ENCODE data around the gene TNFRSF4. TPM values are rescaled to one million over a fixed set of nuclear protein-coding genes. Genes with fewer than 3 reads are reported as not detected.

TNFRSF4 gene
- total RNA-seq, 1 experiment from 2014 or later: 0.37 TPM

GRCh38 chr1:1170215-1171091, 43.5 kb downstream of the TNFRSF4 start:
- Histone ChIP-seq H3K36me3 (ENCODE audit: control insufficient read depth in 1 of 2, insufficient read depth in 2 of 2, low read length in 2 of 2) (peaks cover 0 to 2% of the 10 kb centered on the region in 2 experiments; a peak in 2 of 4 replicates), H3K4me2 (ENCODE audit: low read length) (no peak overlapping the region), H4K20me1 (ENCODE audit: insufficient read depth) (no peaks in the 10 kb centered on the region), H3K4me3 (replicated peaks in 1 of 2; ENCODE audit: low read depth in 1 of 2, low read length in 2 of 2) (no peak overlapping the region), H3K79me2 (ENCODE audit: insufficient read depth, low read length) (peaks cover 29% of the 10 kb centered on the region), H3K9me2 (ENCODE audit: insufficient read depth) (no peaks in the 10 kb centered on the region), H3K27ac (ENCODE audit: low read depth, low read length) (no peak overlapping the region; the same call in 1 of the 2 replicates), H3K9ac (ENCODE audit: low read length) (no peak overlapping the region), H2AFZ (ENCODE audit: low read depth, low read length, poor library complexity, severe bottlenecking) (no peak overlapping the region), H3K27me3 (ENCODE audit: insufficient read depth, low read length) (no peaks in the 10 kb centered on the region), H3K9me3 (ENCODE audit: control insufficient read depth in 1 of 2, insufficient read depth in 1 of 2, low read depth in 1 of 2, low read length in 2 of 2) (no peaks in the 10 kb centered on the region), H3K4me1 (ENCODE audit: control insufficient read depth in 1 of 2, insufficient read depth in 2 of 2, low read length in 2 of 2) (peaks cover 5 to 15% of the 10 kb centered on the region in 2 experiments)
- DNase-seq (ENCODE audit: low read depth, low spot score) (no peak), ATAC-seq (no peak)
- RAD21 ChIA-PET (ENCODE audit: low non-redundant PET in 1 of 2, low total read pairs in 2 of 2, uncharacterized antibody in 2 of 2, unreplicated experiment in 2 of 2): no interaction called here
- CTCF ChIA-PET: no interaction called here
- no peak for TF ChIP-seq MAX (IDR thresholded peaks at IDR 0.05)
- TF ChIP-seq TCF7L2 (IDR thresholded peaks at IDR 0.05; ENCODE audit: borderline replicate concordance, extremely low read depth, insufficient read depth, insufficient read length): no peak
- no peak for TF ChIP-seq ZBTB33 (IDR thresholded peaks at IDR 0.05; ENCODE audit: extremely low read depth, insufficient replicate concordance, low read length)
- no peak for TF ChIP-seq RAD21 (IDR thresholded peaks at IDR 0.05; ENCODE audit: low read depth)
- TF ChIP-seq SP1 (IDR thresholded peaks at IDR 0.05; ENCODE audit: low read depth): no peak
- TF ChIP-seq FOSL1 (IDR thresholded peaks at IDR 0.05; ENCODE audit: low read depth): no peak
- TF ChIP-seq EGR1 (IDR thresholded peaks at IDR 0.05; ENCODE audit: low read depth): no peak
- TF ChIP-seq CTCF (IDR thresholded peaks at IDR 0.05 in 2 of 3, conservative IDR thresholded peaks at IDR 0.05 in 1 of 3; ENCODE audit: borderline replicate concordance in 1 of 3, insufficient read depth in 1 of 3, low read depth in 2 of 3, low read length in 2 of 3): no peak
- TF ChIP-seq ATF3 (IDR thresholded peaks at IDR 0.05): no peak
- no peak for TF ChIP-seq REST (IDR thresholded peaks at IDR 0.05; ENCODE audit: low read depth)
- no peak; the same call in 1 of the 2 replicates for TF ChIP-seq POLR2AphosphoS5 (IDR thresholded peaks at IDR 0.05; ENCODE audit: low read depth, low read length)
- no peak for TF ChIP-seq EZH2phosphoT487 (IDR thresholded peaks at IDR 0.05; ENCODE audit: borderline replicate concordance)
- no peak for TF ChIP-seq CBX3 (IDR thresholded peaks at IDR 0.05; ENCODE audit: low read depth)
- no peak for TF ChIP-seq EZH2 (IDR thresholded peaks at IDR 0.05)
- TF ChIP-seq YY1 (IDR thresholded peaks at IDR 0.05; ENCODE audit: extremely low read depth, insufficient replicate concordance, low read depth, low read length): no peak
- TF ChIP-seq ZNF274 (IDR thresholded peaks at IDR 0.05; ENCODE audit: low read depth, low read length): no peak
- POLR2A ChIA-PET: interaction anchor here (1.5 kb wide), 1 partner anchor 8 kb away, joined by 3 read pairs; no protein-coding TSS in a partner anchor
- intact Hi-C loops (cut with micrococcal nuclease): no loop called here
- no TSS peak for BruUV-seq (replicated peaks)

All from HCT116 (cell line).